ENCODE measurements around the gene MGAT5.

MGAT5 gene

DNA sequence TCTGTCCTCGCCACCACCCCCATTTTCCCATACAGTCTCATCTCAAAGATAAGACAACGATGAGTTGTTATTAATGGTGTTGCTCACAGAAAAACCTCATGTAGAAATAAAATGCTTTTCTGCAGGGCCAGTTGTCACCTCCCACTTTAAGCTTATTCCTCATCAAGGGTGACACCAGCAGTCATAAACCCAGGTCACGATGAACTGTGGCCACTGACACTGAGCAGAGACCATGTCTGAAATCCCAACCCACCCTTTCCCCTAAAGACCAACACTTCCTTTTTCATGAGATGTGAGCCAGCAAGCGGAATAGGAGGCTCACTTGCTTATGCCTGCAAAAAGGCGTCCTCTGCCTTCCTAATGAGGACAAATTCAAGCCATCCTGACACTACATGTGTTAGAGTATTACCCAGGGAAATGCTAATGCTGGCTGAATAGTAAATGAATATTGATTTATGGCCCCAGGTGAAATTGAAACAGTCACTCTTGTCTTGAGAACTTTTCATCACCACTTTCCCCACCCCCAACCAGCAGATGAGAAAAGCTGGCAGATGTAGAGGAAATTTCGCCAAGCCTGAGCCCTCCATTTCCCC lies 228.4 kb downstream of the MGAT5 start:
- DNase-seq: no peak

DNA sequence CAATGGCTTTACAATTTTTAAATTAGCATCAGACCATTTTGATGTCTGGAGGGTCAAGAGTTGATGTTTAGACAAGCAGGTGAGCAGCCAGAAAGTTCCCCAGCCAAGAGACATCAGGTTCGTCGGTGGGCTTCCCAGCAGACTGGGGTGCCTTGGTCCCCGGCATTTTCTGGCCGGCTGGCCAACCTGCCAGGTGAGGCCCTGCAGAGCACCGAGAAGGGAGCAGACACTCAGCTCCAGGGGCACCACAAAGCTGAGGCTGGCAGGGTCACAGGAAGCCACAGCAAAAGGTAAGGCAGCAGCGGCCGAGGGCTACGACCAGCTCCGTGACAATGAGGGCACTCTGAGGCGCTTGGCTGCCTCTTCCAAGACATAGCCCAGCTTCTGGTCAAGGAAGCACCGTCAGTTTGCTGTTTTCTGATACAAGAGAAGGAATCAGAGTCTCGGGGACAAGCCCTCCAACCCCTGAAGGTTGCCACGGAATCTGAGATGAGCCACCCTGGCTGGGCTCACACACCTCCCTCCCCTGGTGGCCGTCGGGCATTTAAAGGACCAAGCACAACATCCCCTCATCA lies 229.0 kb downstream of the MGAT5 start:
- DNase-seq: no peak

DNA sequence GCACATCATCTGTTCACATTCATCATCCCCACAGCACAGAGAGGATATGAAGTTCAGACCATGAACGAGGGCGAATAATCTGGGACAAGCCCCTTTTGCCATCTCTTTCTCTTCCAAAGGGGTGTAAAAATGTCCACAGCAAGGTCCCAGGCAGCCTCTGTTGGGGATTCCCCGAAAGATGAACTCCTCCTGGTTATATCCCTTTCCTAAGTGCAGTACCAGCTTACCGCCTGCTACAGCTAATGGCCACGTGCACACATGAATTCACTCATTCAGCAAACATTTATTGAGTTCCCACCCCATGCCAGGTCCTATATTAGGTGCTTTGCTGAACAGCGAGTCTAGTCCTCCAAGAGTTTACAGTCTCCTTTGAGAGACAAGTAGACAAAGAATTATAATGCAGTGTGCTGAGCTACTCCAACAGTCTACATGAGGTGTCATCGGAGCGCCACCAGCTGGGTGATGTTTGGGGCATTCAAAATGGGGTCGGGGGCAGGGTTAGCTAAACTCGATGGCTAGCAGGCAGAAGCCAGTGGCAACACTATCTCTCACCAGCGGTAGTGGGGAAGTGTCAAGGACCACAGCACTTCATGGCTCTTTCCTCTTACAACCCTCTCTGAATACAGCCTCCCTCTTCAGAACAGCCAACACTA lies 236.0 kb downstream of the MGAT5 start:
- no peak for DNase-seq

GRCh38 chr2:134490559-134490958 lies 236.7 kb downstream of the MGAT5 start:
- no peak for DNase-seq

- no peak for DNase-seq
Observed at GRCh38 chr2:134491022-134491421, 237.2 kb downstream of the MGAT5 start.

DNA sequence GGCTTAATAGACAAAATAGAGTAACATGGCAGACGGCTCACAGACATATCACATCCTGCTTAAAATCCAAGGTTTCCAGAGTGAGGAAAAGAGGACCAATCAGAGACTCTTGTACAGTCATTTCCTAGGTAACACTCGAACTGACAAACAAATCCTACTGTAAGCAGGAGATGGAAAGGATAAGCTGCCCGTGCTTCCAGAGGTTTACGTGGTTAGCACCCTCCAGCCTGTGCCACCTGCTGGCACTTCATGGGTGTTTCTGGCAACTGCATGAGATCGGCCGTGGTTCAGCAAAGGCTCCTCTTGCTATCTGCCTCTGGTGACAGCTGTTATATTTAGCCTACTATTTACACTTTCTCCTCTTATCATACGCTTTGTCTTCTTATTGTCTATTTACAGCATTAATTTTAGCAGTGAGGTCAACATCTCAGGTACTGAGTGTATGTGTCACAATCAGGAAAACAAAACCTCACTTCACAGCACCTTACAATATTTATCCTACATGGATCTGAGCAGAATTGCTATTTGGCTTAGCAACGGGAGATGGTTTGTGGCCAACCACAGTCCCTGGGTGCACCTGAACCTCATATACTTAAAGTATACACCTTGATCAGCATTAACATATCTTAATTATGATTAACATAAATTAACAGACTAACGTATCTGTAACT lies 238.0 kb downstream of the MGAT5 start:
- DNase-seq: no peak

- DNase-seq: no peak
Observed at GRCh38 chr2:134493797-134494196, 239.9 kb downstream of the MGAT5 start.

GRCh38 chr2:134498654-134499053 lies 244.8 kb downstream of the MGAT5 start:
- no peak for DNase-seq

GRCh38 chr2:134499307-134499926 lies 245.5 kb downstream of the MGAT5 start:
- no peak for DNase-seq

DNA sequence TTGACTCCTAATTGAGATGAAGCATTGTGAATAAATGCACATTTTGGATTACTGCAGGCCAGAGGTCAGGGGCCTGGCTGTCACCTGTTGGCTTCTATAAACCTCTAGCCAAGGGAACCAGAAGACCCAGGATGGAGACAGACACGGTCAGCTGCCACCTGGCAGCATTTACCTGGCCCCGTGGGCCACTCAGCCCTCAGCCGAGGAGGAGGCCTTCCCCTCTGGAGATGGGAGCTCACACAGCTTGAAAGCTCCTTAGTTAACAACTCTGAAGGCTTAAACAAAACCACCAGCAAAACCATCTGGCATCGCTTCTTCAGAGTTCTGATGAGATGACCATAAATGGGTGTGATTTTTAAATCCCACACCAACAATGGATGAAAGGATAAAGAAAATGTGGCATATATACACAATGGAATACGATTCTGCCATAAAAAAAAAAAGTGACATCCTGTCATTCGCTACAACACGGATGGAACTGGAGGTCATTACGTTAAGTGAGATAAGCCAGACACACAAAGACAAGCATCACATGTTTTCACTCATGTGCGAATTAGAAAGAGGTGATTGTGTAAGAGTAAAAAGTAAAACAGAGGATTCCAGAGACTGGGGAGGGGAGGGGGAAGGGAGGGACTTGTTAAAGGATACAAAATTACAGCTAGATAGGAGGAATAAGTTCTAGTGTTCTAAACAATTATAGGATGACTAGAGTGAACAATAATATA lies 246.5 kb downstream of the MGAT5 start:
- no peak for DNase-seq

DNA sequence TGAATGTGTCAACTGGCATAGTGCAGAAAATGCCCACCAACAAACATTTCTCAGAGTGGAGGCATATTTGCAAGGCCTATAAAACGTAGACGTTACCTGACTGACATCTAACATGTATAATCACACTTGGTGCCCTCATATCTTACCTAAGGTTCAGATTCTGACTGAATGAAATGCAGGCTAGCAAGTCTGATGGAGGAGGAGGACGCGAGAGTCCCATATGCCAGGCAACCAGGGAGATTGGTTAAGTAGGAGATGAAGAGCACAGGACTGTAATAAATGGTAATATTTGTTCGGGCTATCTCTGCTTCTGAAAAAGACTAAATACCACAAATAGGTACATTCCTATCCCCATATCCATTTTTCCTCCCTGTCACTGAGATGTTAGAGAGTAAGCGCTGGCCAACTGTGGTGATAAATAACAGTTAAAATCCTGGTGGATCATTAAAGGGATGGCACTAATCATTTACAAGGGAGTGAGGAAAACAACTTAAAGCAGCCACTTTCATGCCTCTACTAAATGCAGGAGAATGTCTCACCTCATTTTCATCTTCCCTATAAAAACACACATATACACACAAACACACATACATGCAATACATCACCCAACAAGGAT lies 247.7 kb downstream of the MGAT5 start:
- DNase-seq: no peak

DNA sequence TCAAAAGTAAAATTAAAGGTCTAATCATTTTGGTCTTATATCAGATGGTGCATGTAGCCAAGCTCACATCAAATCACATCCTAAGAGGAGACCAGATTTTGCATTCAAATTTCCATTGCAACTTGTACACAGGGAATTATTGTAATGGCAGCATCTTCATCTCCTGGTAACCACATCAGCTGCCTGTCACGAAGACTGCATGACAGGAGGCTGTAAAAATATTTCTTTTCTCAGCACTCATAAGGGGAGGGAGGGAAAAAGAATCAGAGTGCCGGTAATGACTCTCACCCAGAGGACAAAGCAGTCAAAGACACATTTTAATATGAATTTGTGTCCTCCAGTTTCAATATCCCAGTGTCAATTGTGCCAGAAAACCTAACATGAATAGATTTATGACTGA lies 248.2 kb downstream of the MGAT5 start:
- DNase-seq: no peak

Data from hippocampal formation (tissue), 2 donors.